GM21825 (cell line): ENCODE measurements around the gene SUMF2.
"Not testable (repeated sequence)": the region's sequence is repeated elsewhere in the genome, so short reads cannot be mapped to it uniquely, and the experiment has no call there.

Experiments used
- ATAC-seq: cut with Tn5 transposase; IDR thresholded peaks from one replicate; pipeline ENCODE4 v1.9.1; 2021; ENCODE audit warnings: mild to moderate bottlenecking, moderate library complexity; ENCODE audit not compliant: unreplicated experiment

The SUMF2 gene

GRCh38 chr7:56053993-56054392 lies 10.1 kb upstream of the SUMF2 start:
- ATAC-seq = no peak

GRCh38 chr7:56062382-56062781 lies 1.7 kb upstream of the SUMF2 start:
- ATAC-seq = no peak

- ATAC-seq = no peak
These were observed 595 bp upstream of the SUMF2 start for GRCh38 chr7:56063500-56063881.

- ATAC-seq = not testable (repeated sequence)
These were observed 2.3 kb downstream of the SUMF2 start for GRCh38 chr7:56066376-56066775.

- ATAC-seq = peak; percentile 90
These were observed 10.3 kb downstream of the SUMF2 start for GRCh38 chr7:56074371-56074791.

GRCh38 chr7:56077681-56078080 lies 13.6 kb downstream of the SUMF2 start:
- ATAC-seq = no peak

GRCh38 chr7:56078196-56078595 lies 14.1 kb downstream of the SUMF2 start:
- ATAC-seq = no peak

- no peak for ATAC-seq
These were observed 15.5 kb downstream of the SUMF2 start for GRCh38 chr7:56079450-56080185.

GRCh38 chr7:56080726-56081435 lies 16.8 kb downstream of the SUMF2 start:
- not testable (repeated sequence) for ATAC-seq

GRCh38 chr7:56081626-56082340 lies 17.7 kb downstream of the SUMF2 start:
- ATAC-seq = no peak

- no peak for ATAC-seq
These were observed 19.2 kb downstream of the SUMF2 start for GRCh38 chr7:56083150-56083785.

- ATAC-seq = no peak
These were observed 22.7 kb downstream of the SUMF2 start for GRCh38 chr7:56086761-56087160.

GRCh38 chr7:56087445-56087844 lies 23.4 kb downstream of the SUMF2 start:
- no peak for ATAC-seq

- no peak for ATAC-seq
These were observed 27.5 kb downstream of the SUMF2 start for GRCh38 chr7:56091591-56091990.

- ATAC-seq = not testable (repeated sequence)
These were observed 28.3 kb downstream of the SUMF2 start for GRCh38 chr7:56092388-56092787.

GRCh38 chr7:56092789-56093531 lies 28.9 kb downstream of the SUMF2 start, which contains the start of gene PHKG1:
Gene PHKG1, minus strand, starts transcription at chr7:56092952. Its CDS starts 4,011 bp downstream, at chr7:56088941.
- ATAC-seq = no peak

GRCh38 chr7:56097700-56098099 lies 33.6 kb downstream of the SUMF2 start:
- ATAC-seq = no peak

- not testable (repeated sequence) for ATAC-seq
These were observed 34.3 kb downstream of the SUMF2 start for GRCh38 chr7:56098187-56099008.

- no peak for ATAC-seq
These were observed 35.6 kb downstream of the SUMF2 start for GRCh38 chr7:56099653-56100052.

GRCh38 chr7:56104138-56104537 lies 40.1 kb downstream of the SUMF2 start:
- not testable (repeated sequence) for ATAC-seq
